ENCODE measurements around the gene KLHL35. TPM values are rescaled to one million over a fixed set of nuclear protein-coding genes. Genes with fewer than 3 reads are reported as not detected.

The KLHL35 gene
- total RNA-seq, 4 donors from 2014 or later = 0.72 TPM; not detected in 3

- no peaks in the 10 kb centered on the region for H3K36me3 ChIP-seq
- ATAC-seq = no peak
- peaks cover 15% of the 10 kb centered on the region for H3K27me3 ChIP-seq
- TF ChIP-seq POLR2A (IDR thresholded peaks at IDR 0.05) (no peak), CTCF (IDR thresholded peaks at IDR 0.05) (no peak), EP300 (IDR thresholded peaks at IDR 0.05) (no peak), POLR2AphosphoS5 (IDR thresholded peaks at IDR 0.05) (no peak)
- H3K4me1 ChIP-seq = no peaks in the 10 kb centered on the region
- no peak overlapping the region for H3K27ac ChIP-seq
- H3K9me3 ChIP-seq = no peaks in the 10 kb centered on the region
- 95 to 97% methylated on average over 3 of the region's 5 CpGs for WGBS, 2 donors (ENCODE audit: low coverage in 1 of 2)
- no peak overlapping the region for H3K4me3 ChIP-seq
These were observed 22.0 kb upstream of the KLHL35 start for GRCh38 chr11:75454987-75455386.

GRCh38 chr11:75453916-75454655, 21.1 kb upstream of the KLHL35 start:
- Histone ChIP-seq H3K4me1 (no peaks in the 10 kb centered on the region), H3K36me3 (no peaks in the 10 kb centered on the region), H3K27me3 (peaks cover 20% of the 10 kb centered on the region), H3K4me3 (no peak overlapping the region), H3K27ac (no peak overlapping the region), H3K9me3 (no peaks in the 10 kb centered on the region)
- 63 to 71% methylated on average over 7 to 8 of the region's 9 CpGs for WGBS, 2 donors (ENCODE audit: low coverage in 1 of 2)
- peak; percentile 43 for ATAC-seq
- TF ChIP-seq POLR2AphosphoS5 (IDR thresholded peaks at IDR 0.05) (peak; percentile 12), EP300 (IDR thresholded peaks at IDR 0.05) (no peak), POLR2A (IDR thresholded peaks at IDR 0.05) (no peak), CTCF (IDR thresholded peaks at IDR 0.05) (no peak)

- 65 to 69% methylated on average over 4 to 5 of the region's 46 CpGs for WGBS, 2 donors (ENCODE audit: low coverage in 1 of 2)
- H3K4me1 ChIP-seq = no peaks in the 10 kb centered on the region
- H3K9me3 ChIP-seq = no peaks in the 10 kb centered on the region
- H3K36me3 ChIP-seq = no peaks in the 10 kb centered on the region
- H3K27me3 ChIP-seq = peaks cover 20% of the 10 kb centered on the region
- ATAC-seq = no peak
- no peak overlapping the region for H3K27ac ChIP-seq
- H3K4me3 ChIP-seq = no peak overlapping the region
- TF ChIP-seq CTCF (IDR thresholded peaks at IDR 0.05) = peak in 2 of 4 experiments; percentile 17 to 43
- no peak for TF ChIP-seq POLR2AphosphoS5 (IDR thresholded peaks at IDR 0.05)
- TF ChIP-seq POLR2A (IDR thresholded peaks at IDR 0.05) = no peak
These were observed 18.1 kb upstream of the KLHL35 start for GRCh38 chr11:75450826-75451821.

- TF ChIP-seq EP300 (IDR thresholded peaks at IDR 0.05) (no peak), POLR2AphosphoS5 (IDR thresholded peaks at IDR 0.05) (no peak), CTCF (IDR thresholded peaks at IDR 0.05) (no peak), POLR2A (IDR thresholded peaks at IDR 0.05) (no peak)
- no CpG with 5 or more reads among the region's 7 CpGs for WGBS, 2 donors (ENCODE audit: low coverage in 1 of 2)
- H3K27ac ChIP-seq = no peak overlapping the region
- no peak overlapping the region for H3K4me3 ChIP-seq
- H3K9me3 ChIP-seq = no peaks in the 10 kb centered on the region
- H3K36me3 ChIP-seq = no peaks in the 10 kb centered on the region
- ATAC-seq = no peak
- peaks cover 24% of the 10 kb centered on the region for H3K27me3 ChIP-seq
- H3K4me1 ChIP-seq = peaks cover 0 to 4% (median 0%) of the 10 kb centered on the region in 3 donors
These were observed 17.2 kb upstream of the KLHL35 start for GRCh38 chr11:75450236-75450635.
